ENCODE results near the gene CLDN7.

The CLDN7 gene

DNA sequence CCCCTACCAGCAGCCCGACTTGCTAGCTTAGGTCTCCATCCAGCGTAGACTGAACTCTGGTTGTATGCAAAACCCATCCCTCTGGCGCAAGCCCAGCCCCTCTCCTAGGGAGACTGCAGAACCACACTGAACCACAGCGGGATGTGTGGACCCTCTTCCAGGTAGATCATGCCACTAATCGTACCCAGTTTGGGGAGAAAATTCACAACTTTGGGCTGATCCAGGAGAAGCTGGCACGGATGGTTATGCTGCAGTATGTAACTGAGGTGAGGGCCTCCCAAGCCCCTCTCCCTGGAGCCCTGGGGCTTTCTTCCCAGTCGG, 39.3 kb downstream of the CLDN7 start:
- H3K4me3 ChIP-seq (ENCODE audit: low read depth, low read length): no peak overlapping the region
- TF ChIP-seq, protein P1, sequence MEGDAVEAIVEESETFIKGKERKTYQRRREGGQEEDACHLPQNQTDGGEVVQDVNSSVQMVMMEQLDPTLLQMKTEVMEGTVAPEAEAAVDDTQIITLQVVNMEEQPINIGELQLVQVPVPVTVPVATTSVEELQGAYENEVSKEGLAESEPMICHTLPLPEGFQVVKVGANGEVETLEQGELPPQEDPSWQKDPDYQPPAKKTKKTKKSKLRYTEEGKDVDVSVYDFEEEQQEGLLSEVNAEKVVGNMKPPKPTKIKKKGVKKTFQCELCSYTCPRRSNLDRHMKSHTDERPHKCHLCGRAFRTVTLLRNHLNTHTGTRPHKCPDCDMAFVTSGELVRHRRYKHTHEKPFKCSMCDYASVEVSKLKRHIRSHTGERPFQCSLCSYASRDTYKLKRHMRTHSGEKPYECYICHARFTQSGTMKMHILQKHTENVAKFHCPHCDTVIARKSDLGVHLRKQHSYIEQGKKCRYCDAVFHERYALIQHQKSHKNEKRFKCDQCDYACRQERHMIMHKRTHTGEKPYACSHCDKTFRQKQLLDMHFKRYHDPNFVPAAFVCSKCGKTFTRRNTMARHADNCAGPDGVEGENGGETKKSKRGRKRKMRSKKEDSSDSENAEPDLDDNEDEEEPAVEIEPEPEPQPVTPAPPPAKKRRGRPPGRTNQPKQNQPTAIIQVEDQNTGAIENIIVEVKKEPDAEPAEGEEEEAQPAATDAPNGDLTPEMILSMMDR (IDR thresholded peaks at IDR 0.05; ENCODE audit: insufficient read depth, low read depth, low read length, missing control alignments): no peak
- DNase-seq (ENCODE audit: low read depth): no peak

DNA sequence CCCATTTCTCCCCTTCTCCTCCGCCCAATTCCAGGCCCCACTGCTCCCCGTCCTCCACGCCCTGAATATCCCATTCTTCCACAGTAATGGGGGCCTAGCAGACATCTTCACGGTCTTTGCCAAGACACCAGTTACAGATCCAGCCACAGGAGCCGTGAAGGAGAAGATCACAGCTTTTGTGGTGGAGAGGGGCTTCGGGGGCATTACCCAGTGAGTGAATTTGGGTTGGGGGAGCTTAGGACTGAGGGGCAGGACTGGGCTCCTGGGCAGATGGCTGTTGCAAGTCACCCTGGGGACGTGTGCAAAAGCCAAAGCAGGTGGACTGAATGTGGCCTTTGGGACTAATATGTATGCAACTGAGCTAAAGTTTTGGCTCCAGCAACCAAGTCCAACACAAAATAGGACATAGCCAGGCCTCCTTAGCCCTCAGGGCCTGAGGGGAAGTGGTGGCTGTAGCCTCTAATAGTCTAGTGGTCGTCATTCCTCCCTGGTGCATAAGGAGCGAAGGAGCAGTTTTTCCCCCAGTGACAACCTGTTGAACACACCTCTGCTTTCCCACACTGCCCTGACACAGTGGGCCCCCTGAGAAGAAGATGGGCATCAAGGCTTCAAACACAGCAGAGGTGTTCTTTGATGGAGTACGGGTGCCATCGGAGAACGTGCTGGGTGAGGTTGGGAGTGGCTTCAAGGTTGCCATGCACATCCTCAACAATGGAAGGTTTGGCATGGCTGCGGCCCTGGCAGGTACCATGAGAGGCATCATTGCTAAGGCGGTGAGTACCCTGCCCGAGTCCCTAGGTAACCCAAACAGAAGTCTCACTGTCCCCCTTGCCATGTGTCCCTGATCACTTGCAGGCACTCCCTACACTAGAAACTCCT, 39.9 kb downstream of the CLDN7 start:
- H3K4me3 ChIP-seq (ENCODE audit: low read depth, low read length): no peak overlapping the region
- no peak for DNase-seq (ENCODE audit: low read depth)
- TF ChIP-seq, protein P1 (IDR thresholded peaks at IDR 0.05; ENCODE audit: insufficient read depth, low read depth, low read length, missing control alignments): no peak

DNA sequence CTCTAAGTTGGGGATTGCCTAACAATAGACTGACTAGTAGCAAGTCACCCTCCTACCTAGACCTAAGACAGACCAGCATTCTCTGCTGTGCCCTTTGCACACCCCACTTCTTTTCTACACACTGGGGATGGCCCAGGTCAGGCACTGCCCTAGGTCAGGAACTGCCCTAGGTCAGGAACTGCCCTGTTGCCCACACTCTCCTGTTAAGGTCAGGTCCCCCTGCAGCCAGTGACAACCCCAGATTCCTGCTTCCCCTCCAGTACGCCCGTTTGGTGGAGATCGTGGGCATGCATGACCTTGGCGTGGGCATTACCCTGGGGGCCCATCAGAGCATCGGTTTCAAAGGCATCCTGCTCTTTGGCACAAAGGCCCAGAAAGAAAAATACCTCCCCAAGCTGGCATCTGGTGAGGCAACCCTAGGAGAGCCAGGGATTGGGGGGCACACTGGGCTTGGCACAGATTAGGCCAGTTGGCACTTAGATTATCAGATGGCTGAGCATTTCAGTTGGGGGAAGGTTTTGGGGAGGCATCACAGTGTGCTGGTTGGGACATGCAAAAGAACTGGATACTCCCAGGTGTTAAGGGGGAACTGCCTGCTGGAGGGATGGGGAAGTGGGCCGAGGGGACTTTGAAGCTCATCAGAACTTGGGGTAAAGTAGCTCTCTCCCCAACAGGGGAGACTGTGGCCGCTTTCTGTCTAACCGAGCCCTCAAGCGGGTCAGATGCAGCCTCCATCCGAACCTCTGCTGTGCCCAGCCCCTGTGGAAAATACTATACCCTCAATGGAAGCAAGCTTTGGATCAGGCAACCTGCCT, 40.8 kb downstream of the CLDN7 start:
- TF ChIP-seq, protein P1 (IDR thresholded peaks at IDR 0.05; ENCODE audit: insufficient read depth, low read depth, low read length, missing control alignments): no peak
- no peak overlapping the region for H3K4me3 ChIP-seq (ENCODE audit: low read depth, low read length)
- no peak for DNase-seq (ENCODE audit: low read depth)

DNA sequence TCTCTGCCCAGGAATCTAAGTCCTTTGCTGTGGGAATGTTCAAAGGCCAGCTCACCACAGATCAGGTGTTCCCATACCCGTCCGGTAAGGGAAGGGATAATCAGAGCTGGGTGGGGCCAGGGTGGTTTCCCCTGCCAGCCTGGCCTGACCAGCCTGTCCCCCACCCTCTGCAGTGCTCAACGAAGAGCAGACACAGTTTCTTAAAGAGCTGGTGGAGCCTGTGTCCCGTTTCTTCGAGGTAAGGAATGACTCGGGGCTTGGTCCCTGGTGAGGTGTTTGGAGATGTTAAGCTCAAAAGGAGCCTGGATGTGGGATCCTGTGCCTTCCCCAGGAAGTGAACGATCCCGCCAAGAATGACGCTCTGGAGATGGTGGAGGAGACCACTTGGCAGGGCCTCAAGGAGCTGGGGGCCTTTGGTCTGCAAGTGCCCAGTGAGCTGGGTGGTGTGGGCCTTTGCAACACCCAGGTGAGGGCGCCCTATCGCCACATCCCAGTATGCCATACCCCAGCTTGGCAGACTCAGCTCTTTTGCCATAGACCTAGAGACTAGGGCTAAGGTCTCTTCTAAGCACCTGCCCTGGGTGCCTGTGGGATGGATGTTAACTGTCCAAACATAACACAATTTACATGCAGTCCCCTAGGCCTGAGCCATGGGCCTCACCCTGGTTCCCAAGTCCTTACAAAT, 41.5 kb downstream of the CLDN7 start:
- TF ChIP-seq, protein P1 (IDR thresholded peaks at IDR 0.05; ENCODE audit: insufficient read depth, low read depth, low read length, missing control alignments): peak; percentile 70
- DNase-seq (ENCODE audit: low read depth): peak; percentile 80
- H3K4me3 ChIP-seq (ENCODE audit: low read depth, low read length): peak overlapping the region; percentile 68

DNA sequence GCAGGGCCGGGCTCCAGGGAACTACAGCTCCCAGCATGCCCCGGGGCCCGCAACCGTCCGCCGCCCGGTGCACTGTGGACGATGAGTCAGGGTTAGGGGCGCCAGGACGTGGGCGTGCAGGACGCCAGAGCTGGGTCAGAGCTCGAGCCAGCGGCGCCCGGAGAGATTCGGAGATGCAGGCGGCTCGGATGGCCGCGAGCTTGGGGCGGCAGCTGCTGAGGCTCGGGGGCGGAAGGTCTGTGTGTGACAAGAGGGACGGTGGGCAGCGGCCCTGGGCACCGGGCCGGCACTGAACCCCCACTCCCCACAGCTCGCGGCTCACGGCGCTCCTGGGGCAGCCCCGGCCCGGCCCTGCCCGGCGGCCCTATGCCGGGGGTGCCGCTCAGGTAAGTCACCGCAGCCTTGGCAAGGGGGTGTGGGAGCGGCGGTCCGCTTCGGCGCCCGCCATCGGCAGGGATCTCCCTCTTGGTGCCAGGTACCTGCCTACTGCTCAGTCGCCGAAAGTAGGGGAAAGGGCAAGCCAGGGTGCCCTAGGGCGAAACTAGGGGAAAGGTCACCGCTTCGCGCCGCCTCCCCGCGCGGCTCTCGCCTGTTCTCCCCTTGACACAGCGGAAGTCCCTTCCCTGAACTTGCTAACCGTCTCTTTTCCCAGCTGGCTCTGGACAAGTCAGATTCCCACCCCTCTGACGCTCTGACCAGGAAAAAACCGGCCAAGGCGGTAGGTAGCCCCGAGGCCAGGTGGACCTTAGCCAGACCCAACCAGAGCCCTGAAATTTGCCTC, 42.3 kb downstream of the CLDN7 start, which contains the start of the genes ACADVL and DLG4:
TSS of gene ACADVL (plus strand) at position 127 of the 781 bp plus-strand sequence. CDS start at position 174, 47 bp downstream.
TSS of gene DLG4 (minus strand) at position 25 of the 781 bp plus-strand sequence.
- TF ChIP-seq, protein P1 (IDR thresholded peaks at IDR 0.05; ENCODE audit: insufficient read depth, low read depth, low read length, missing control alignments): no peak
- DNase-seq (ENCODE audit: low read depth): peak; percentile 85
- H3K4me3 ChIP-seq (ENCODE audit: low read depth, low read length): peak within 1 kb of the TSS; percentile 68

DNA sequence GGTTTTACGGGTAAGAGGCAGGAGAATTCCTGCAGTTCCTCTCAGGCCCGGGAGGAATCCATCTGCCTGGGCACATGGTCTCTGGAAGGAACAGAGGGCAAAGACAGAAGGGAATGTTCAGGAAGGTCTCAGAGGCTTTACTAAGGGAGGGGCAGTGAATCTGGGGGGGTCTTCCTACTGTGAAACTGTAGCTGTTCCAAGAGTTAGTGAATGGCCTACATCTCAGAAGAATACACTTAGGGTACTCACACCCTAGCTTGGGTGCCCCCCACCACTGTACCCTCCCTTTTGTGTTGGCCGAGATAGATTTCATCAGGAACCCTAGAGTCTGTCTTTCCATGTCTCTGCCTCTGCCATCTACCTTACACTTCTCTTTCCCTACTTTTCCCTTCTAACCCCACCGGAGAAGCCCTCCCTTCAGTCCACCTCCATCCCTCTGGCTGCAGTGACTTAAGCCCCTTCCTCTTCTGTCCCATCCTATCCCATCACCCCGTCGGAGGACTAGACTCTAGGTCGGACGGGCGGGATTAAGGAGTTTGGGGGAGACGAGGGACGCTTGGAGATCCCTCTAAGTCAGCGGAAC, 43.0 kb downstream of the CLDN7 start:
- TF ChIP-seq, protein P1 (IDR thresholded peaks at IDR 0.05; ENCODE audit: insufficient read depth, low read depth, low read length, missing control alignments): no peak
- H3K4me3 ChIP-seq (ENCODE audit: low read depth, low read length): peak overlapping the region; percentile 68
- no peak for DNase-seq (ENCODE audit: low read depth)
